HCEC 1CT (cell line): Measurements from ENCODE around the gene DIDO1.

Experiments
- DNase-seq: peaks from one replicate; pipeline ENCODE4 v3.0.0-alpha.2; 2017

Gene DIDO1

GRCh38 chr20:62907384-62908317 is 18.7 kb downstream of the DIDO1 start:
- no peak for DNase-seq

- no peak for DNase-seq
Measured at GRCh38 chr20:62906647-62907375, 19.5 kb downstream of the DIDO1 start.

DNA sequence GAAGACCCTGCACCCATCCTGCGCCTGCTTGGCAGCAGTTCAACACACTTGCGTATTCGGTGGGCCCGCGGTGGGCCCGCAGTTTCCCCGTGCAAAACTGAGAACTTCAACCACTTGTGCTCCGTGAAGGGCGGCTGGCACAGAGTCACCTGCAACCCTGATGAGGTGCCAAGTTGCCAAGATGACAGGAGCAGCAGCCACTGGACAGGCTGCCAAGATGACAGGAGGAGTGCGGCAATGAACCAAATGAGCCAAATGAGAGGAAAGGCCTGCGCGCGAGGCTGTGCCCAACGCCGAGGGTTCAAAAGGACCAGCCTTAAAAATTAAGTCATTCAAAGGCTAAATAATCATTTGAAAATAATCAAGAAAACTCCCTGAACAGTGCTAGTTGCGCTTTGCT is 20.1 kb downstream of the DIDO1 start:
- DNase-seq = no peak

- no peak for DNase-seq
Measured at GRCh38 chr20:62905536-62906117, 20.7 kb downstream of the DIDO1 start.

DNA sequence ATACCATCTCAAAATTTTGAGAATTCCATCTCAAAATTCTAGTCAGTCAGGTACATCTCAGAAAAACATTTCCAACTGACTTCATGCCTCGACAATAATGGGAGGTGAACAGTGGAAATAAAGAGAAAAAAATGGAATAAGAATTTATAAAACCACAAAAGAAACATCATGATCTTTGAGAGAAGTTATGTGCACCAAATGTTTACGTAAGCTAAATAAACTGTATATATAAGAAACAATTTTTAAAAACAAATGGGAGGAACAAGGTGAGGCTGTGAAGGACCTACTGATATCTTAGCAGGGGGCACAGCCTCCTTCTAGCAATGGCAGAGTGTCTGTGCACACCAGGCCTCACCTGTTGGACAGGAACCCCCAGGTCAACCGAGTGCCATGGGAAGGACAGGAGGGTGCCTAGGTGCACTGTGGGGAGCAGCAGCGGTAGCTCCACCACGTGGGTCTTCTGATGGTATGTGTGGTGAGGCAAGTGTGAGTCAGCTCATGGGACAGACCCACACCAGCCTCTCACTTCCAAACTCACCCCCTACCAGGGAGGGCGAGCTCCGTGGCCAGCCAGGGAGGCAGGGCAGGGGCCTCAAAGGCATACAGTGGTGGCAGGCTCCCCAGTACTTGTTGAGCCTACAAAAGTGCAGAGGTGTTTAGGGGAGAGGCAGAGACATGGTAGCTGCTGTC is 23.2 kb downstream of the DIDO1 start:
- DNase-seq = peak; percentile 57

GRCh38 chr20:62901891-62902290 is 24.4 kb downstream of the DIDO1 start:
- DNase-seq = no peak

DNA sequence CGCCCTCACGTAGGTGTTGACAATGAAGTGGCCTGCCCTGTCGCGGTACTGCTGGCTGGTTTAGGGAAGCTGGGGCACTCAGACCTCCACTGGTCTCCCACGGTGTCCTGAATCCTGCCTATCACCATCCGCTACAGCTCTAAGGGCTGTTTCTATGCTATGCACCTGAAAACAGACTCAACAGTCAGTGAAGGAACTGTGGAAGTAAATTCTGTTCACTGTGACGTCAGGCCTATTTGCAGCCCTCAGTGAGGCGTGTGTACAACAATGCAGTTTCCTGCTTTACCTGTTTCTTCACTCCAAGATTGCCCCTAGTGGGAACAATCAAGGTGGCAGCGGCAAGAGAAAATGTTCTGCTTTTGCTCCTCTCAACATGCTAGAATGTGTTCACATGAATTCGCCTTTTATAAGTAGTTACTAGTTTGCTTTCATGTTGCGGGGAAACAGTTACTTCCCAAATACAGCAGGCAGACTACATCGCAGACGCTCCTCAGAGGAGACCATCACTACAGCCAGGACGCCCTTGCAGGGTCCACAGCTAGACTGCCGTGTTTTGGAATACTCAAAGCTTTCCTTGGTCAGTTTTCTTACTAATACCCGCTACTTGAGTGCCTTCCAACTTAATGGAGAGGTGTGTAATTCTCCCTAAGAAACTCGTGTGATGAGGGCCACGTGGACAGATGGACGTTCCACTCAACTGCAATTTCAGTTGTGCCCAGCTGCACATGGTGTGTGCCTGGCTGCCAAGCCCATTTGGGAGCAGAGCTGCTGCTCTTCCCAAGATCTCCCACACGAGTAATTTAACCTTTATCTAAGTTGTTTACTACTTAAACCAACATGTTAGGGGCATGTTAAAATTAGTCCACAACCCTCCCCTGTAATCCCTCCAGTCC is 25.4 kb downstream of the DIDO1 start:
- no peak for DNase-seq

- peak; percentile 54 for DNase-seq
Measured at GRCh38 chr20:62900052-62900691, 26.1 kb downstream of the DIDO1 start.

DNA sequence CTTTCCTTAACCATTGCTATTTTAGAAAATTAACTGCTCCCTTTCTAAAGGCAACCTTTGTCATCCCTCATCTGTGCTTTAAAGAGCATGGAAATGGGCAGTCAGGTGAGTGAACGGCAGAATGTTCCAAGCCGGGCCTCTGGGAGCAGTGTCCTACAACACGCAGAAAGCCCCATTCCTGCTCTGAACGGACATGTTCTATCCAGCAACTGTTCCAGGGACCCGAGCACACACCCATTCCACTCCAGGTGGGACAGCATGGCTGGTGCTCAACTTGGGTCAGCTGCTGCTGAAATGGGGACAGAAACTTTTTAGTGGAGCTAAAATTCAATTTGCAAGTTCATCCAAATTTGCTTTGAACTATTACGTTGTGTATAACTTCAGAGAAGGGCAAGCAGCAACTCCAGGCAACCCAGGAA is 26.7 kb downstream of the DIDO1 start:
- DNase-seq = no peak

- no peak for DNase-seq
Measured at GRCh38 chr20:62898970-62899632, 27.2 kb downstream of the DIDO1 start.

GRCh38 chr20:62898093-62898964 is 28.0 kb downstream of the DIDO1 start:
- no peak for DNase-seq

GRCh38 chr20:62897666-62898065 is 28.6 kb downstream of the DIDO1 start:
- DNase-seq = no peak

DNA sequence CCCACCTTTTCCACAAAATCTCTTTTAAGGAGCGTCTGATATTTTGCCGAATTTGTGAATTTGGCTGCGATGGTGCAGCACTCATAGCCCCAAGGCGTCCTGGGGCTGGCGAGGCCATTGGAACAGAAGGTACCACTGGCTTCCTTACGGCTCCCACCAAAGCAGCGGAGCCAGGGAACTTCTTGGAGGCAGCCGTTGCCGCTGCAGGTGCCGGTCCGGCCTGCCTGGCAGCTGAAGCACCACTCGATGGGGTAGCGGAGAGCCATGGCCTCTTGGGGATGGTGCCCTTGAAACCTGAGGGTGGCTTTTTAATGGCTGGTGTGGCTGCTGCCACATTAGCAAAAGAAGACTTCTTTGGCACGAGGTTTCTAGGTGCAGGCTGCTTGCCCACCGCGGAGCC is 29.8 kb downstream of the DIDO1 start:
- DNase-seq = no peak

DNA sequence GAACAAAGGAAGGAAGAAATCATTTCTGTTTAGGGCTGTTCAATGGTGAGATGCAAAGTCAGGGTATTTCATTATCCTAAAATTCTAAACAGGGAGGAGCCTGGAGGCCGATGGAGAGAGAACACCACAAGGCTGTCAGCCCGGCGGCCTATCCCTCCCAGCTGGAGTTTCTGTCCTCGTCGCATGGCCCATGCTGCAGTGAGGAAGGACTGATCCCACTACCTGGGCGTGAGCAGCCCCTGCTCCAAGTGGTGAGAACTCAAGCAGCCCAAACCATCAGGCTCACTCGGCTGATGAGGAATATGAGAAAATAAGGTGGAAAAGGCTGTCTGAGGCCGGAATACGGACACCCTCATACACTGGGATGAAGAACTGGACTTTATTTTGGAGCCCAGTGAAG is 30.8 kb downstream of the DIDO1 start:
- no peak for DNase-seq

DNA sequence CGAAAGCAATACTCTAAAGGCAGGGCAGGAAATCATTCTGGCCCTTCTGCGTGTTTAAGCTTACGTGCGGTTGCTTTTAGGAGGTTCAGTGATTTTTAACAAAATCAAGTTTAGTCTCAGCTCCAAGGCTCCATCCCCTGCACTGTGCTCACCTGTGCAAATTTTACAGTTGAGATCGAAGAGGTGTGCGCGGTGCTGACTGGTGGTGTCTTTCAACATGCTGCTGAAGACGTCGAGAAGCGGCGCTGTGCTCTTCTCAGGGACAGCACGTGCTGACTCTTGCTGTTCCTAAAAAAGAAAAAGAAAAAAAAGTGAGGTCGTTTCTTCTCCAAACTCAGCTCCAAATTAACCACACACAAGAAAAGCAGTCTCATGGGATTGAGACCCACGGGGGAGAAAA is 32.0 kb downstream of the DIDO1 start:
- no peak for DNase-seq

GRCh38 chr20:62893700-62894099 is 32.6 kb downstream of the DIDO1 start:
- no peak for DNase-seq

DNA sequence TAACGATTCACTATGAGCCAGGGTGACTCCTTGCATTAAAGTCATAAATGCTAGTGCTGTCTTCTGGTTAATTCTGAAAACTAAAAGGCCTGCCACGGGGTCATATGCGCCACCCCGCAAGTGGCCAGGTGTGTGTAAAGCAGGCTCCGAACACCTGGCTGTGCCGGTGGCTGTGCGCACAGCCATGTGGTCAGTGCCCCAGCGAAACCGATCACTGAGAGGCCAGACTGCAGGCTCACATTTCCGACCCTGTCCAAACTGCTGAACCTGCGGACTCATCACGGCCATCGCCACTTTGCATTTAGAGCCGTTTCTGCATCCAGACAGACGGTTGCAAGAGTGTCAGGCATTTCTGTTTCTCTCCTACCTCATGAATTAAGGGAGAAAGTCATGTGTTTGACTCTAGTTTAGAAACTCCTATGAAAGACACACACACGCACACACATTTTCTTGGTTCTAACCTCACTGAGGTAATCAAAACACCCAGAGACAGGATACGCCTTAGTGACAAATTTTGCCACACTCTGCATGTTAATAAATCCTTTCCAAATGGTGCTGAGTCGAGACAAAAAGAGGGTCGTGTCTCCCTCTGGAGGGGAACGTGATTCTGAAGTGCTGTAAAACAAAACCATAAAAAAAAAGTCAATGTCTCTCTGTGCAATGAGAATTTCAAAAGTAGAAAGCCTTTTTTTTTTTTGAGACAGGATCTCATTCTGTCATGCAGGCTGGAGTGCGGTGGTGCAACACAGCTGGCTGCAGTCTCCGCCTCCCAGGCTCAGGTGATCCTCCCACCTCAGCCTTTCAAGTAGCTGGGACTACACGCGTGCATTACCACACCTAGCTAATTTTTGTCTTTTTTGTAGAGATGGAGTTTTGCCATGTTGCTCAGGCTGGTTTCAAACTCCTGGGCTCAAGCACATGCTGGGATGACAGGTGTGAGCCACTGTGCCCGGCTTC is 33.7 kb downstream of the DIDO1 start:
- DNase-seq = no peak

GRCh38 chr20:62891111-62891510 is 35.2 kb downstream of the DIDO1 start:
- no peak for DNase-seq

DNA sequence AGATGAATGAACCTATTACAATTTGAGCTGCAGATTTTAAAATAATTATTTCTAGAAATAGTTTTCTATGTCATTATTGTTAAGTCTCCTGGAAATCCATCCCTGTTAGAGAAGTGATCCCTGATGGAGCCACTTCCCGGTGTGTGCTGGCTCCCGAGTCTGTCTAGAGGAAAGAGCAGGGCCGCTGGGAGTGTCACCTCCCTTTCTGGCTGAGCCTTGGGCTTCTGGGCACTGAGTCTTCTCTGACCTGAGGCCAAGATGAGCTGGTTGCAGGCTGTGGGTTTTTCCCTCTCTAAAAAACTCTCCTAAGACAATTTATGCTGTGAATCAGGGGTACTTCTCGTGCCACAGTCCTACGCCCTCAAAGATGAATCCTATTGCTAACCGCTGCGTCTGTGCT is 35.9 kb downstream of the DIDO1 start:
- no peak for DNase-seq
